NCI-H1436 (cell line): ENCODE results near the gene MTCL3.
A peak's percentile ranks its signal among the peaks of the same experiment; 100 is the strongest.

Experiments used
- DNase-seq: peaks from one replicate; lab custom pipeline; 2025; lab: John Stamatoyannopoulos, UW

Gene MTCL3

GRCh38 chr6:127515234-127515793 lies 3.8 kb downstream of the MTCL3 start:
- DNase-seq: peak; percentile 39

- DNase-seq: peak; percentile 9
Measured at GRCh38 chr6:127514773-127515227, 4.3 kb downstream of the MTCL3 start.

GRCh38 chr6:127514179-127514772 lies 4.9 kb downstream of the MTCL3 start:
- DNase-seq: peak; percentile 9

GRCh38 chr6:127513425-127513824 lies 5.7 kb downstream of the MTCL3 start:
- DNase-seq: no peak

- no peak for DNase-seq
Measured at GRCh38 chr6:127510876-127511275, 8.3 kb downstream of the MTCL3 start.

- DNase-seq: no peak
Measured at GRCh38 chr6:127506894-127507293, 12.2 kb downstream of the MTCL3 start.

GRCh38 chr6:127503022-127503421 lies 16.1 kb downstream of the MTCL3 start:
- no peak for DNase-seq

GRCh38 chr6:127497410-127497809 lies 21.7 kb downstream of the MTCL3 start:
- DNase-seq: no peak

- DNase-seq: no peak
Measured at GRCh38 chr6:127496471-127496870, 22.7 kb downstream of the MTCL3 start.

- DNase-seq: no peak
Measured at GRCh38 chr6:127494240-127494767, 24.8 kb downstream of the MTCL3 start.

- no peak for DNase-seq
Measured at GRCh38 chr6:127489248-127489647, 29.9 kb downstream of the MTCL3 start.

- DNase-seq: no peak
Measured at GRCh38 chr6:127486934-127487333, 32.2 kb downstream of the MTCL3 start.

GRCh38 chr6:127484212-127484863 lies 34.8 kb downstream of the MTCL3 start:
- DNase-seq: no peak

GRCh38 chr6:127483399-127484055 lies 35.6 kb downstream of the MTCL3 start:
- DNase-seq: no peak

- DNase-seq: no peak
Measured at GRCh38 chr6:127482325-127482724, 36.8 kb downstream of the MTCL3 start.

GRCh38 chr6:127481628-127482027 lies 37.5 kb downstream of the MTCL3 start:
- no peak for DNase-seq

GRCh38 chr6:127481111-127481510 lies 38.0 kb downstream of the MTCL3 start:
- no peak for DNase-seq

- DNase-seq: no peak
Measured at GRCh38 chr6:127477658-127478057, 41.5 kb downstream of the MTCL3 start.

GRCh38 chr6:127475823-127476176 lies 43.3 kb downstream of the MTCL3 start:
- DNase-seq: no peak

- no peak for DNase-seq
Measured at GRCh38 chr6:127475135-127475822, 43.9 kb downstream of the MTCL3 start.

- DNase-seq: no peak
Measured at GRCh38 chr6:127471379-127472255, 47.5 kb downstream of the MTCL3 start.
